Smooth muscle cell (in vitro differentiated cells): ENCODE measurements around the gene YY1. TPM values are rescaled to one million over a fixed set of nuclear protein-coding genes. Genes with fewer than 3 reads are reported as not detected.

Experiments
- DNase-seq: peaks from one replicate; lab custom pipeline; 2025; ENCODE audit not compliant: unreplicated experiment; lab: John Stamatoyannopoulos, UW
- H2AFZ ChIP-seq: fragments of 200-600 bp; sonication (generic); 2 replicates; pipeline ENCODE4 v1.6.0; 2016; ENCODE audit warnings: antibody characterized with exemption, low read depth, mild to moderate bottlenecking
- H3F3A ChIP-seq: fragments of 200-600 bp; sonication (generic); 2 replicates; pipeline ENCODE4 v1.6.0; 2017; ENCODE audit warnings: antibody characterized with exemption, low read depth
- H3K27ac ChIP-seq: fragments of 200-600 bp; sonication (generic); 2 replicates; pipeline ENCODE4 v1.5.1; 2016; ENCODE audit warnings: low read depth, mild to moderate bottlenecking
- H3K27me3 ChIP-seq: fragments of 200-600 bp; sonication (generic); 2 replicates; pipeline ENCODE4 v1.6.1; 2016; ENCODE audit warnings: low read depth, mild to moderate bottlenecking
- H3K36me3 ChIP-seq: fragments of 200-600 bp; sonication (generic); 2 replicates; pipeline ENCODE4 v1.5.1; 2016; ENCODE audit warnings: low read depth
- H3K4me1 ChIP-seq: fragments of 200-600 bp; sonication (generic); 2 replicates; pipeline ENCODE4 v1.5.1; 2016; ENCODE audit warnings: low read depth
- H3K4me2 ChIP-seq: fragments of 200-600 bp; sonication (generic); 2 replicates; pipeline ENCODE4 v1.6.0; 2016; ENCODE audit warnings: mild to moderate bottlenecking
- H3K4me3 ChIP-seq: fragments of 200-600 bp; sonication (generic); 2 replicates; pipeline ENCODE4 v1.5.1; 2016; ENCODE audit warnings: mild to moderate bottlenecking
- H3K79me2 ChIP-seq: fragments of 200-600 bp; sonication (generic); 2 replicates; pipeline ENCODE4 v1.6.0; 2016; ENCODE audit warnings: low read depth, mild to moderate bottlenecking
- H3K9ac ChIP-seq: fragments of 200-600 bp; sonication (generic); 2 replicates; pipeline ENCODE4 v1.6.0; 2016; ENCODE audit warnings: low read depth
- H3K9me3 ChIP-seq: fragments of 200-600 bp; sonication (generic); replicated peaks from 2 replicates; pipeline ENCODE4 v1.5.1; 2016; ENCODE audit warnings: low read depth
- H4K20me1 ChIP-seq: fragments of 200-600 bp; sonication (generic); 2 replicates; pipeline ENCODE4 v1.6.0; 2016; ENCODE audit warnings: low read depth
- CTCF ChIP-seq: fragments of 200-600 bp; sonication (generic); IDR thresholded peaks from 2 replicates; pipeline ENCODE4 v1.5.1; 2017; ENCODE audit warnings: borderline replicate concordance, mild to moderate bottlenecking, antibody characterized with exemption; ENCODE audit not compliant: insufficient read depth, poor library complexity, severe bottlenecking
- WGBS: methylation state at CpG from one replicate; pipeline ENCODE4 v1.1.7; 2016; ENCODE audit warnings: low lambda C conversion rate; 5-methylcytosine and 5-hydroxymethylcytosine counted together
- polyA plus RNA-seq: library from polyadenylated mRNA; unstranded; fragments of >200 nt; fragmentation: Nextera tagmentation; extraction: Ambion mirVana; gene quantifications from 2 replicates; pipeline ENCODE4 v1.2.1, GENCODE V29; 2016
- total RNA-seq: library from RNA; depleted of rRNA; stranded (reverse); fragments of >200 nt; gene quantifications from 2 replicates; pipeline ENCODE4 v1.2.3, GENCODE V29; 2014

YY1 gene
- total and polyA plus RNA-seq, 2 experiments from 2014 or later = 28.2 to 48.7 TPM

GRCh38 chr14:100278702-100279101 is 39.8 kb downstream of the YY1 start:
- WGBS = 73% methylated on average over 8 of the region's 8 CpGs
- H3K9me3 ChIP-seq = no peaks in the 10 kb centered on the region
- H3K27ac ChIP-seq = peak overlapping the region; percentile 46
- H3K4me1 ChIP-seq = peaks cover 8% of the 10 kb centered on the region
- no peaks in the 10 kb centered on the region for H3K27me3 ChIP-seq
- H3F3A ChIP-seq = peaks cover 24% of the 10 kb centered on the region
- H3K79me2 ChIP-seq = peaks cover 73% of the 10 kb centered on the region
- no peak for TF ChIP-seq CTCF
- peaks cover 95% of the 10 kb centered on the region for H4K20me1 ChIP-seq
- H3K4me2 ChIP-seq = peak overlapping the region; percentile 54
- no peaks in the 10 kb centered on the region for H3K36me3 ChIP-seq
- H3K4me3 ChIP-seq = no peak overlapping the region
- no peak overlapping the region for H2AFZ ChIP-seq
- DNase-seq = no peak
- no peak overlapping the region for H3K9ac ChIP-seq

GRCh38 chr14:100279133-100279532 is 40.2 kb downstream of the YY1 start:
- peaks cover 68% of the 10 kb centered on the region for H3K79me2 ChIP-seq
- H4K20me1 ChIP-seq = peaks cover 95% of the 10 kb centered on the region
- peaks cover 28% of the 10 kb centered on the region for H3F3A ChIP-seq
- H3K36me3 ChIP-seq = no peaks in the 10 kb centered on the region
- no peak overlapping the region for H2AFZ ChIP-seq
- DNase-seq = no peak
- H3K4me2 ChIP-seq = peak overlapping the region; percentile 54
- TF ChIP-seq CTCF = no peak
- H3K27me3 ChIP-seq = no peaks in the 10 kb centered on the region
- H3K9me3 ChIP-seq = no peaks in the 10 kb centered on the region
- H3K27ac ChIP-seq = no peak overlapping the region
- H3K4me3 ChIP-seq = no peak overlapping the region
- H3K9ac ChIP-seq = no peak overlapping the region
- 87% methylated on average over 2 of the region's 2 CpGs for WGBS
- H3K4me1 ChIP-seq = peaks cover 8% of the 10 kb centered on the region

- no peak overlapping the region for H2AFZ ChIP-seq
- H3K4me2 ChIP-seq = no peak overlapping the region
- H3K27ac ChIP-seq = no peak overlapping the region
- 98% methylated on average over 8 of the region's 8 CpGs for WGBS
- H3K4me1 ChIP-seq = peaks cover 8% of the 10 kb centered on the region
- TF ChIP-seq CTCF = no peak
- peaks cover 95% of the 10 kb centered on the region for H4K20me1 ChIP-seq
- no peak overlapping the region for H3K4me3 ChIP-seq
- H3K27me3 ChIP-seq = no peaks in the 10 kb centered on the region
- peaks cover 28% of the 10 kb centered on the region for H3F3A ChIP-seq
- H3K36me3 ChIP-seq = no peaks in the 10 kb centered on the region
- no peak overlapping the region for H3K9ac ChIP-seq
- H3K79me2 ChIP-seq = peaks cover 65% of the 10 kb centered on the region
- no peaks in the 10 kb centered on the region for H3K9me3 ChIP-seq
- no peak for DNase-seq
Observed at GRCh38 chr14:100279563-100279962, 40.6 kb downstream of the YY1 start.

- no peak for DNase-seq
- TF ChIP-seq CTCF = no peak
- WGBS = 63% methylated on average over 11 of the region's 11 CpGs
- Histone ChIP-seq H3K79me2 (peaks cover 49% of the 10 kb centered on the region), H3K27me3 (no peaks in the 10 kb centered on the region), H4K20me1 (peaks cover 77% of the 10 kb centered on the region), H3K9me3 (no peaks in the 10 kb centered on the region), H3K4me1 (peaks cover 8% of the 10 kb centered on the region), H3K9ac (no peak overlapping the region), H3K36me3 (no peaks in the 10 kb centered on the region), H3F3A (peaks cover 28% of the 10 kb centered on the region), H3K4me2 (no peak overlapping the region), H3K27ac (peak overlapping the region; percentile 10), H3K4me3 (no peak overlapping the region), H2AFZ (no peak overlapping the region)
Observed at GRCh38 chr14:100281286-100282082, 42.5 kb downstream of the YY1 start.
